OCI-LY1 (cell line): ENCODE results near the gene NRIP1.

ENCODE experiments used
- H2AFZ ChIP-seq: fragments of 200-600 bp; sonication (generic), shearing (Covaris generic); 2 replicates; pipeline ENCODE4 v1.6.0; 2014; ENCODE audit warnings: antibody characterized with exemption, mild to moderate bottlenecking, low read length
- H3F3A ChIP-seq: fragments of 200-600 bp; sonication (generic), shearing (Covaris generic); 2 replicates; pipeline ENCODE4 v1.6.0; 2014; ENCODE audit warnings: mild to moderate bottlenecking, antibody characterized with exemption, low read length, moderate library complexity; ENCODE audit not compliant: insufficient read depth
- H3K27ac ChIP-seq: fragments of 200-600 bp; sonication (generic); 2 replicates; pipeline ENCODE4 v1.5.1; 2014; ENCODE audit warnings: low read length, mixed run types, mild to moderate bottlenecking, low read depth; ENCODE audit not compliant: poor library complexity, severe bottlenecking
- H3K27me3 ChIP-seq: fragments of 200-600 bp; sonication (generic); 2 replicates; pipeline ENCODE4 v1.6.0; 2014; ENCODE audit warnings: antibody characterized with exemption, mild to moderate bottlenecking, low read length, moderate library complexity; ENCODE audit not compliant: insufficient read depth
- H3K36me3 ChIP-seq: fragments of 200-600 bp; sonication (generic); 2 replicates; pipeline ENCODE4 v1.6.1; 2014; ENCODE audit warnings: mild to moderate bottlenecking, antibody characterized with exemption, low read length, moderate library complexity, mixed read lengths; ENCODE audit not compliant: insufficient read depth
- H3K4me1 ChIP-seq: fragments of 200-600 bp; sonication (generic); 2 replicates; pipeline ENCODE4 v1.5.1; 2014; ENCODE audit warnings: mild to moderate bottlenecking, low read length, moderate library complexity; ENCODE audit not compliant: insufficient read depth, severe bottlenecking
- H3K4me2 ChIP-seq: fragments of 200-600 bp; sonication (generic), shearing (Covaris generic); 2 replicates; pipeline ENCODE4 v1.6.1; 2014; ENCODE audit warnings: low read length
- H3K4me3 ChIP-seq: fragments of 200-600 bp; sonication (generic); 2 replicates; pipeline ENCODE4 v1.5.1; 2014; ENCODE audit warnings: low read length, low read depth, mild to moderate bottlenecking, mixed read lengths; ENCODE audit not compliant: poor library complexity, severe bottlenecking
- H3K79me2 ChIP-seq: fragments of 200-600 bp; shearing (Covaris generic); 2 replicates; pipeline ENCODE4 v1.6.1; 2016; ENCODE audit warnings: mixed run types, low read length, mixed read lengths; ENCODE audit not compliant: insufficient read depth
- H3K9ac ChIP-seq: fragments of 200-600 bp; sonication (generic), shearing (Covaris generic); 2 replicates; pipeline ENCODE4 v1.6.1; 2014; ENCODE audit warnings: mild to moderate bottlenecking, low read length, mixed read lengths
- H3K9me2 ChIP-seq: fragments of 200-600 bp; sonication (generic), shearing (Covaris generic); 2 replicates; pipeline ENCODE4 v1.6.1; 2014; ENCODE audit warnings: low read depth, mild to moderate bottlenecking, low read length, mixed read lengths
- H3K9me3 ChIP-seq: fragments of 200-600 bp; shearing (Covaris generic); 2 replicates; pipeline ENCODE4 v1.6.1; 2014; ENCODE audit warnings: low read length, mixed read lengths
- H4K20me1 ChIP-seq: fragments of 200-600 bp; sonication (generic), shearing (Covaris generic); 2 replicates; pipeline ENCODE4 v1.6.0; 2016; ENCODE audit warnings: mild to moderate bottlenecking, low read length; ENCODE audit not compliant: insufficient read depth
- EZH2 ChIP-seq: fragments of 200-600 bp; sonication (generic), shearing (Covaris generic); IDR thresholded peaks from 2 replicates; pipeline ENCODE4 v1.8.0; 2017; ENCODE audit warnings: borderline replicate concordance, mixed run types, mild to moderate bottlenecking, antibody characterized with exemption, low read length, moderate library complexity, mixed read lengths
- TF ChIP-seq, protein P1 (sequence below): fragments of 200-600 bp; sonication (generic), shearing (Covaris generic); IDR thresholded peaks from 2 replicates; pipeline ENCODE4 v1.5.1; 2017; ENCODE audit warnings: mild to moderate bottlenecking, antibody characterized with exemption, low read length, moderate library complexity, mixed read lengths

The NRIP1 gene

DNA sequence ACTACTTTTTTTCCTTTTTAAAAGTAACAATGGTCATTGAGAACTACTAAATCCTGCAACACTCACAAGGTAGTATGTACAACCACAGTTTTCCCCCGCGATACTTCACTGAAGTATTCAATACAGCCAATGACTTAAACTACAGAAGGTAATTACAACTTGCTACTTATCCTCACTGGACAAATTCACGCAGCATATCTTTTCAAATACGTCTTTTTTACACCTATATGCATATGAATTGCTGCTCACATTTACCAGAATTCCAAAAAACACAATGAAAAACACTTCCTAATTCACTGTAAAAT is 12.4 kb downstream of the NRIP1 start:
- H3K27ac ChIP-seq = no peak overlapping the region
- TF ChIP-seq EZH2 = no peak
- TF ChIP-seq, protein P1, sequence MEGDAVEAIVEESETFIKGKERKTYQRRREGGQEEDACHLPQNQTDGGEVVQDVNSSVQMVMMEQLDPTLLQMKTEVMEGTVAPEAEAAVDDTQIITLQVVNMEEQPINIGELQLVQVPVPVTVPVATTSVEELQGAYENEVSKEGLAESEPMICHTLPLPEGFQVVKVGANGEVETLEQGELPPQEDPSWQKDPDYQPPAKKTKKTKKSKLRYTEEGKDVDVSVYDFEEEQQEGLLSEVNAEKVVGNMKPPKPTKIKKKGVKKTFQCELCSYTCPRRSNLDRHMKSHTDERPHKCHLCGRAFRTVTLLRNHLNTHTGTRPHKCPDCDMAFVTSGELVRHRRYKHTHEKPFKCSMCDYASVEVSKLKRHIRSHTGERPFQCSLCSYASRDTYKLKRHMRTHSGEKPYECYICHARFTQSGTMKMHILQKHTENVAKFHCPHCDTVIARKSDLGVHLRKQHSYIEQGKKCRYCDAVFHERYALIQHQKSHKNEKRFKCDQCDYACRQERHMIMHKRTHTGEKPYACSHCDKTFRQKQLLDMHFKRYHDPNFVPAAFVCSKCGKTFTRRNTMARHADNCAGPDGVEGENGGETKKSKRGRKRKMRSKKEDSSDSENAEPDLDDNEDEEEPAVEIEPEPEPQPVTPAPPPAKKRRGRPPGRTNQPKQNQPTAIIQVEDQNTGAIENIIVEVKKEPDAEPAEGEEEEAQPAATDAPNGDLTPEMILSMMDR = no peak
- no peaks in the 10 kb centered on the region for H3K27me3 ChIP-seq
- no peak overlapping the region for H3K9ac ChIP-seq
- no peaks in the 10 kb centered on the region for H3K79me2 ChIP-seq
- no peaks in the 10 kb centered on the region for H3K9me2 ChIP-seq
- H2AFZ ChIP-seq = no peak overlapping the region
- no peaks in the 10 kb centered on the region for H4K20me1 ChIP-seq
- H3F3A ChIP-seq = no peaks in the 10 kb centered on the region
- H3K4me2 ChIP-seq = no peak overlapping the region
- no peak overlapping the region for H3K4me3 ChIP-seq
- no peaks in the 10 kb centered on the region for H3K4me1 ChIP-seq
- H3K9me3 ChIP-seq = no peaks in the 10 kb centered on the region
- no peaks in the 10 kb centered on the region for H3K36me3 ChIP-seq

DNA sequence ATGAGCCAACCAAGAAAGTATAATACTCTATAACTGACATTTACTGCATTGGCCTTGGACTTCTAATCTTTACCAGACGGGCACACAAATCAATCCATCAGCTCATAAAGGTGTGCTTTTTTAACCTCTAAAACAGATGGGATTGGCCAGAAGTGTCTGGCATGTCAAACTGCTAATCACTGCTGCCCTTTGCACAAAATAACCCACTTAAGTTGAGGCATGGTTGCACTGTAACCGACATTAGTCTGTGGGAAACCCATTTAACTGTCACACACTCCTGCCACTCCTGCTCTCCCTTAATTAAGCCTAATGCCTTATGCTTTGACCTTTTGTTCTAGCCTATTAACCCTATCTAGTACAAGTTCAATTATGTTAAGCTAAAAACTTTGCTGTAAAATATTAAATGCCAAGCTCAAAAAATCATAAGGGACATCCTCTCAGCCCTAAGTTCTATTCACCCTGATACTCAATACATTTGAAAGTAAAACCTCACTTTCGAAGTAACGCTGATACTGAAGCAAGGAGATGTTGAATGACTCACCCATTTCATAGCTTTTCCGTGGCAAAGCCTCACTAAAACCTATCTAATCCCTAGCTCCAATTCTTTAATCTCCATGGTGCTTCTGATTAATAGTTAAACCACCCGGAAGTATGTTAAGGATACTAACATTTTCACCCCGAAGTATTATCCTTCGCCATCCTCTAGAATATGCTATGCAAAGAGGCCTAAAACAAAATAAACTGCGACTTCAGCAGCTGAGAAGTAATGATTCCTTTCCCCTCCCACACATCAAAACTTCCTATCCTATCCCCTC is 12.9 kb downstream of the NRIP1 start:
- no peak for TF ChIP-seq EZH2
- TF ChIP-seq, protein P1 = no peak

DNA sequence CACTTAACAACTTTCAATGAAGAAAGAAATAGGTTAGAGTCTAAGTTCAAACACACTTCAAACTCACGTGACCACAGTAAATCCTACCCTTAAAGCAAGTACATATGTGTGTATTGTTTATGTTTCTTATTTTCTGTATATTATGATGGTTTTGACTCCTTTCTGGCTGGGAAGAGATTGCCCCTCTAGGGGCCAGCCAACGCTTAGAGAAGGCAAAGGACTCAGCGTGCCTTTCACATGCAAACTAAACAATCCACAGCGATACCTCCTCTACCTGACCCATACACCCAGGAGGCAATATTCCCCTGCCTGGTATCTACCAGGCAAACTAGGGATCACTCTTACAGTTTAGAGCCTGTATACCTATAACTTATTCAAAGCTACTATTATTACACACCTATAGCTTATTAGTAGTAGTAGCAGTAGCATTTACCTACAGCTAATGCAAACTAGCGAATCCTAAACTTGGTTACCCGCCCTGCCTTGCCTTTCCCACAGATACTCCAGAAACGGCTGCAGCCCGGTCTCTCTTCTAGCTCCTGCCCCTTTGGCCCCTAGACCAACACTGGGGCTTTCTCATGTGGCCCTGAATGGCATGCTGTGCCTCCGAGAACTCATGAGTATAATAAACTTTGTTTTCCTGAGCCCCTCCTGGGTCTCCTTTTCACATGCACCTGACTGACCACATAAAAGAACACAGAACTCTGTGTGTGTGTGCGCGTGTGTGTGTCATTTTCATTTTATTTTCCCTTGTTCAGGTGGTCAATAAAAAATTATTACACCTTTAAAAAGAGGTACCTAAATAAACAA is 14.0 kb downstream of the NRIP1 start:
- Histone ChIP-seq H3K4me1 (no peaks in the 10 kb centered on the region), H3K9ac (no peak overlapping the region), H3F3A (no peaks in the 10 kb centered on the region), H2AFZ (no peak overlapping the region), H3K4me3 (no peak overlapping the region), H3K27ac (no peak overlapping the region), H3K79me2 (no peaks in the 10 kb centered on the region), H3K27me3 (no peaks in the 10 kb centered on the region), H3K4me2 (no peak overlapping the region), H3K9me2 (no peaks in the 10 kb centered on the region), H4K20me1 (no peaks in the 10 kb centered on the region), H3K9me3 (no peaks in the 10 kb centered on the region), H3K36me3 (no peaks in the 10 kb centered on the region)
- TF ChIP-seq, protein P1 = no peak
- no peak for TF ChIP-seq EZH2

More for the DNA sequence above, 12.9 kb downstream of the NRIP1 start:
- Histone ChIP-seq H3K9me2 (no peaks in the 10 kb centered on the region), H3F3A (no peaks in the 10 kb centered on the region), H3K9me3 (no peaks in the 10 kb centered on the region), H3K9ac (no peak overlapping the region), H4K20me1 (no peaks in the 10 kb centered on the region), H3K79me2 (no peaks in the 10 kb centered on the region), H3K27me3 (no peaks in the 10 kb centered on the region), H3K4me1 (no peaks in the 10 kb centered on the region), H2AFZ (no peak overlapping the region), H3K4me2 (no peak overlapping the region), H3K27ac (no peak overlapping the region), H3K4me3 (no peak overlapping the region), H3K36me3 (no peaks in the 10 kb centered on the region)
